Panc1 (cell line): ENCODE data around the gene HCFC1R1. TPM values are rescaled to one million over a fixed set of nuclear protein-coding genes. Genes with fewer than 3 reads are reported as not detected.

Source experiments
- ATAC-seq: fragments of 200-7000 bp; cut with Tn5 transposase; 2 replicates; pipeline ENCODE4 v1.9.1; 2020; ENCODE audit warnings: mild to moderate bottlenecking, moderate library complexity
- BruUV-seq: library from RNA; stranded (reverse); fragments of 400-500 nt; replicated peaks from 2 replicates; lab custom pipeline; 2021; lab: Mats Ljungman, UMichigan
- CTCF ChIA-PET: fragments of 300-600 bp; sonication (Branson Sonifier 250); formaldehyde crosslinking; loops from one replicate; lab custom pipeline; 2022; ENCODE audit warnings: antibody characterized with exemption; lab: Charles Lee
- POLR2A ChIA-PET: fragments of 300-600 bp; sonication (Branson Sonifier 250); formaldehyde crosslinking; loops from one replicate; lab custom pipeline; 2022; ENCODE audit warnings: antibody characterized with exemption; lab: Charles Lee
- DNase-seq: peaks from one replicate; pipeline ENCODE4 v3.0.0-alpha.2; 2010; ENCODE audit warnings: low read depth, low spot score
- H3K27ac ChIP-seq: 2 replicates; pipeline ENCODE4 v1.5.1; 2011; ENCODE audit warnings: mild to moderate bottlenecking, low read length, inconsistent platforms
- H3K27me3 ChIP-seq: fragments of 200-500 bp; sonication (Bioruptor generic); 2 replicates; pipeline ENCODE4 v1.6.0; 2014; ENCODE audit warnings: low read length, inconsistent platforms; ENCODE audit not compliant: control insufficient read depth, insufficient read depth
- H3K36me3 ChIP-seq: fragments of 200-500 bp; sonication (Bioruptor generic); 2 replicates; pipeline ENCODE4 v1.5.1; 2014; ENCODE audit warnings: inconsistent platforms, mild to moderate bottlenecking, low read length, moderate library complexity; ENCODE audit not compliant: control insufficient read depth, insufficient read depth
- H3K4me1 ChIP-seq: 2 replicates; pipeline ENCODE4 v1.5.1; 2011; ENCODE audit warnings: inconsistent platforms, mild to moderate bottlenecking, low read length, moderate library complexity; ENCODE audit not compliant: control insufficient read depth, insufficient read depth
- H3K4me3 ChIP-seq, 2 experiments: 2 replicates each; pipeline ENCODE4 v1.5.1; 2011 to 2012; ENCODE audit warnings: low read depth in 2 of 2, low read length in 2 of 2, mild to moderate bottlenecking in 2 of 2, inconsistent platforms in 1 of 2, moderate library complexity in 1 of 2
- H3K9me3 ChIP-seq: fragments of 200-500 bp; sonication (Bioruptor generic); 2 replicates; pipeline ENCODE4 v1.5.1; 2014; ENCODE audit warnings: low read depth, mild to moderate bottlenecking, inconsistent platforms, low read length, moderate library complexity; ENCODE audit not compliant: control insufficient read depth, insufficient read depth
- POLR2AphosphoS5 ChIP-seq: IDR thresholded peaks from 2 replicates; pipeline ENCODE4 v1.6.1; 2012; ENCODE audit warnings: mild to moderate bottlenecking, low read depth, low read length, moderate library complexity
- SIN3A ChIP-seq: IDR thresholded peaks from 2 replicates; pipeline ENCODE4 v1.6.1; 2012; ENCODE audit warnings: low read depth, mild to moderate bottlenecking, low read length, moderate library complexity, borderline replicate concordance; ENCODE audit not compliant: insufficient read depth
- TCF7L2 ChIP-seq: IDR thresholded peaks from 2 replicates; pipeline ENCODE4 v1.6.1; 2011; ENCODE audit warnings: mild to moderate bottlenecking, low read depth, low read length, inconsistent platforms
- in situ Hi-C: cut with HindIII; loops from 2 replicates; pipeline ENCODE4 v1.10.0; 2016; ENCODE audit warnings: low sequenced_read_pairs, low pct_unique_long_range_greater_than_20kb
- intact Hi-C: fragments of 100-400 bp; cut with micrococcal nuclease; formaldehyde crosslinking; loops from one replicate; pipeline ENCODE4 v1.10.0; 2022; ENCODE audit not compliant: unreplicated experiment
- total RNA-seq: library from RNA; stranded (reverse); gene quantifications from one replicate; pipeline ENCODE4 v1.2.1, GENCODE V29; 2021; ENCODE audit not compliant: unreplicated experiment
- TF ChIP-seq, protein P1 (sequence below): fragments of 450-650 bp; IDR thresholded peaks from 2 replicates; pipeline ENCODE4 v1.5.1; 2017; ENCODE audit warnings: mild to moderate bottlenecking
- TF ChIP-seq, protein P2 (sequence below), 2 experiments: IDR thresholded peaks; 2 replicates each; pipeline ENCODE4 v1.6.1; 2011 to 2012; ENCODE audit warnings: low read depth in 2 of 2, control low read depth in 1 of 2, low read length in 1 of 2, mild to moderate bottlenecking in 1 of 2, moderate library complexity in 1 of 2; ENCODE audit not compliant: insufficient read depth in 1 of 2

The HCFC1R1 gene
- total RNA-seq, 1 experiment from 2014 or later = 67.3 TPM

DNA sequence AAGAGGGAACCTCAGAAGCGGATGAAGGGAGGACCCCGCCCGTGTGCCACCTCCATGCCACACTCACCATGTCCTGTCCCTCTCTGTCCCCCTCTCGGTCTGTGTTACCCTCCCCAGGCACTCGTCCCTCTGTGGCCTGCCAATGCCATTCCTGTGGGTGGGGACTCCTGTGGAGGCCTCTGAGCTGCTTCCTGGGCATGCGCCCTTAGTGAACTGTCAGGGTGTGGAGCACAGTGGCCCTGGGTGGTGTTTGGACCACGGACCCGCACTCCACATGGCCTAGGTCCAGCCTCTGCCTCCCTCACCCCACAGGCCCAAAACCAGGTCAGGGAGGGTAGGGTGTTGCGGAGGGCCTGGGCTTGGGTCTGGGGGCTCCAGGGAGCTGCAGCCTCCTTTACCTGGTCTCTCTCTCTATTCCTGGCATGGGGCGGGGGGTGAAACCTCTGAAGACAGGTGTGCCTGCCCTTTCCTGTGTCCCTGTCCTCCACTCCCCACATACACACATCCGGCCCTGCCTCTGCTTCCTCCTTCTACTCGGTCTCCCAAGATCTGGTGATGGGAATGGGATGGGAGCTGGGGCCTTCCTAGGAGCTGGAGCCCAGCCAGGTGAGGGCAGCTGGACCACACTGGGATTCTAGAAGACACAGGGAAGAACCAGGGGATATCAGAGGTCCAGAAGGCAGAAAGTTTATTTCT is 32.0 kb downstream of the HCFC1R1 start:
- TF ChIP-seq, protein P1, sequence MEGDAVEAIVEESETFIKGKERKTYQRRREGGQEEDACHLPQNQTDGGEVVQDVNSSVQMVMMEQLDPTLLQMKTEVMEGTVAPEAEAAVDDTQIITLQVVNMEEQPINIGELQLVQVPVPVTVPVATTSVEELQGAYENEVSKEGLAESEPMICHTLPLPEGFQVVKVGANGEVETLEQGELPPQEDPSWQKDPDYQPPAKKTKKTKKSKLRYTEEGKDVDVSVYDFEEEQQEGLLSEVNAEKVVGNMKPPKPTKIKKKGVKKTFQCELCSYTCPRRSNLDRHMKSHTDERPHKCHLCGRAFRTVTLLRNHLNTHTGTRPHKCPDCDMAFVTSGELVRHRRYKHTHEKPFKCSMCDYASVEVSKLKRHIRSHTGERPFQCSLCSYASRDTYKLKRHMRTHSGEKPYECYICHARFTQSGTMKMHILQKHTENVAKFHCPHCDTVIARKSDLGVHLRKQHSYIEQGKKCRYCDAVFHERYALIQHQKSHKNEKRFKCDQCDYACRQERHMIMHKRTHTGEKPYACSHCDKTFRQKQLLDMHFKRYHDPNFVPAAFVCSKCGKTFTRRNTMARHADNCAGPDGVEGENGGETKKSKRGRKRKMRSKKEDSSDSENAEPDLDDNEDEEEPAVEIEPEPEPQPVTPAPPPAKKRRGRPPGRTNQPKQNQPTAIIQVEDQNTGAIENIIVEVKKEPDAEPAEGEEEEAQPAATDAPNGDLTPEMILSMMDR = no peak
- TF ChIP-seq TCF7L2 (no peak), POLR2AphosphoS5 (no peak), SIN3A (no peak)
- TF ChIP-seq, protein P2, sequence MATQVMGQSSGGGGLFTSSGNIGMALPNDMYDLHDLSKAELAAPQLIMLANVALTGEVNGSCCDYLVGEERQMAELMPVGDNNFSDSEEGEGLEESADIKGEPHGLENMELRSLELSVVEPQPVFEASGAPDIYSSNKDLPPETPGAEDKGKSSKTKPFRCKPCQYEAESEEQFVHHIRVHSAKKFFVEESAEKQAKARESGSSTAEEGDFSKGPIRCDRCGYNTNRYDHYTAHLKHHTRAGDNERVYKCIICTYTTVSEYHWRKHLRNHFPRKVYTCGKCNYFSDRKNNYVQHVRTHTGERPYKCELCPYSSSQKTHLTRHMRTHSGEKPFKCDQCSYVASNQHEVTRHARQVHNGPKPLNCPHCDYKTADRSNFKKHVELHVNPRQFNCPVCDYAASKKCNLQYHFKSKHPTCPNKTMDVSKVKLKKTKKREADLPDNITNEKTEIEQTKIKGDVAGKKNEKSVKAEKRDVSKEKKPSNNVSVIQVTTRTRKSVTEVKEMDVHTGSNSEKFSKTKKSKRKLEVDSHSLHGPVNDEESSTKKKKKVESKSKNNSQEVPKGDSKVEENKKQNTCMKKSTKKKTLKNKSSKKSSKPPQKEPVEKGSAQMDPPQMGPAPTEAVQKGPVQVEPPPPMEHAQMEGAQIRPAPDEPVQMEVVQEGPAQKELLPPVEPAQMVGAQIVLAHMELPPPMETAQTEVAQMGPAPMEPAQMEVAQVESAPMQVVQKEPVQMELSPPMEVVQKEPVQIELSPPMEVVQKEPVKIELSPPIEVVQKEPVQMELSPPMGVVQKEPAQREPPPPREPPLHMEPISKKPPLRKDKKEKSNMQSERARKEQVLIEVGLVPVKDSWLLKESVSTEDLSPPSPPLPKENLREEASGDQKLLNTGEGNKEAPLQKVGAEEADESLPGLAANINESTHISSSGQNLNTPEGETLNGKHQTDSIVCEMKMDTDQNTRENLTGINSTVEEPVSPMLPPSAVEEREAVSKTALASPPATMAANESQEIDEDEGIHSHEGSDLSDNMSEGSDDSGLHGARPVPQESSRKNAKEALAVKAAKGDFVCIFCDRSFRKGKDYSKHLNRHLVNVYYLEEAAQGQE (IDR thresholded peaks at IDR 0.05; ENCODE audit: insufficient read depth in 1 of 2, low read depth in 2 of 2, low read length in 1 of 2) = no peak
- ChIA-PET POLR2A (interaction anchor here (0.6 kb wide), 1 partner anchor 32 kb away, joined by 3 read pairs; the partner anchor contains the start of gene HCFC1R1), CTCF (no interaction called here)
- intact Hi-C loops (no loop called here), in situ Hi-C loops (no loop called here)
- Histone ChIP-seq H3K27ac (no peak overlapping the region), H3K27me3 (no peaks in the 10 kb centered on the region), H3K9me3 (no peaks in the 10 kb centered on the region), H3K4me1 (no peaks in the 10 kb centered on the region), H3K36me3 (no peaks in the 10 kb centered on the region), H3K4me3 (no peak overlapping the region)
- DNase-seq (no peak), ATAC-seq (no peak)
- BruUV-seq = no TSS peak

DNA sequence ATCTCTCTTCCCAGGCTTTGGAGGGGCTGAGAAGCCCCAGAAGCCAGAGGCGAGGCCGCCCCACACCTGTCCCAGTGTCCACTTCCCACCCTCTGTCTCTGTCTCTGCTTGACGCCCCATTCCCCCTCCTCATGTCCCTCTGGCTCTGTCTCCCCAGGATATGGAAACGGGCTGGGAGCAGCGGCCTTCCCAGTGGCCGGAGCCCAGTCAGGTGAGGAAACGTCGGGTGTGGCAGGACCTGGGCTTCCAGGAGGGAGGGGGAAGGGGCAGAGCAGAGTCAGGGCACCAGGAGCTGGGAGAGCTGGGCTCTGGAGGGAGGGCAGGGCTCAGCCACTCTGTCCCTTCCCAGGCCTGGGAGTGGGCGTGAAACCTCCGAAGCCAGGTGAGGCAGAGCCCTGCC is 32.9 kb downstream of the HCFC1R1 start:
- no peak overlapping the region for H3K4me3 ChIP-seq
- ChIA-PET POLR2A (no interaction called here), CTCF (interaction anchor here (0.6 kb wide), 1 partner anchor 30 kb away, joined by 11 read pairs; no protein-coding TSS in a partner anchor)
- no peaks in the 10 kb centered on the region for H3K27me3 ChIP-seq
- no peak overlapping the region for H3K27ac ChIP-seq
- BruUV-seq = no TSS peak
- intact Hi-C loops (no loop called here), in situ Hi-C loops (no loop called here)
- no peak for TF ChIP-seq TCF7L2
- TF ChIP-seq, protein P2 (IDR thresholded peaks at IDR 0.05; ENCODE audit: insufficient read depth in 1 of 2, low read depth in 2 of 2, low read length in 1 of 2) = no peak
- TF ChIP-seq POLR2AphosphoS5 = no peak
- ATAC-seq (no peak), DNase-seq (no peak)
- no peaks in the 10 kb centered on the region for H3K9me3 ChIP-seq
- H3K4me1 ChIP-seq = no peaks in the 10 kb centered on the region
- H3K36me3 ChIP-seq = no peaks in the 10 kb centered on the region
